Measurements from ENCODE around the gene TCF4. TPM values are rescaled to one million over a fixed set of nuclear protein-coding genes. Genes with fewer than 3 reads are reported as not detected.

Gene TCF4
- polyA plus RNA-seq, 1 of the 3 experiments (the other 2 are of a cell fraction), result 39.1 TPM

GRCh38 chr18:55416791-55417190 lies 171.2 kb downstream of the TCF4 start:
- peak; percentile 42 for DNase-seq
- 26% methylated on average over 6 of the region's 6 CpGs for WGBS (ENCODE audit: low lambda C conversion rate)
- peaks cover 12% of the 10 kb centered on the region for H3F3A ChIP-seq (replicated peaks; ENCODE audit: insufficient read depth)
- ChIA-PET CTCF (interaction anchor here (0.6 to 4.0 kb wide), 19 partner anchors 11 to 1158 kb away, joined by 3 to 30 read pairs (median 6); no protein-coding TSS in a partner anchor), POLR2A (interaction anchor here (0.6 to 1.0 kb wide), 4 partner anchors 95 to 363 kb away, joined by 3 to 4 read pairs (median 4); no protein-coding TSS in a partner anchor)
- peaks cover 38 to 49% of the 10 kb centered on the region in 2 experiments; a peak in 3 of 4 replicates for H3K4me1 ChIP-seq (ENCODE audit: control insufficient read depth in 1 of 2, insufficient read depth in 2 of 2, low read depth in 1 of 2, low read length in 1 of 2)
- H3K4me2 ChIP-seq, result peak overlapping the region; percentile 32; the same call in 1 of the 2 replicates
- no peaks in the 10 kb centered on the region for H3K36me3 ChIP-seq (replicated peaks in 1 of 2; ENCODE audit: control insufficient read depth in 1 of 2, insufficient read depth in 2 of 2, low read length in 1 of 2)
- peak overlapping the region; percentile 40 to 87; a peak in 3 of 4 replicates for H3K27ac ChIP-seq (ENCODE audit: low read depth in 2 of 2, low read length in 1 of 2)
- H2AFZ ChIP-seq (ENCODE audit: low read depth), result peak overlapping the region; percentile 41; the same call in 1 of the 2 replicates
- no peak overlapping the region for H3K4me3 ChIP-seq (ENCODE audit: low read depth in 2 of 2, low read length in 1 of 2)
- H3K9me3 ChIP-seq, result no peaks in the 10 kb centered on the region
- no peak overlapping the region for H3K9ac ChIP-seq
- no peaks in the 10 kb centered on the region for H4K20me1 ChIP-seq (ENCODE audit: insufficient read depth)
- H3K79me2 ChIP-seq (ENCODE audit: insufficient read depth), result peaks cover 88% of the 10 kb centered on the region
- no peaks in the 10 kb centered on the region for H3K9me2 ChIP-seq
- no peaks in the 10 kb centered on the region for H3K27me3 ChIP-seq (ENCODE audit: insufficient read depth)
- TF ChIP-seq IRF3 (IDR thresholded peaks at IDR 0.05; ENCODE audit: low read depth, low read length) (no peak), CTCF (IDR thresholded peaks at IDR 0.05) (no peak), POLR2AphosphoS5 (IDR thresholded peaks at IDR 0.05; ENCODE audit: low read depth, low read length) (no peak; the same call in 1 of the 2 replicates), REST (IDR thresholded peaks at IDR 0.05; ENCODE audit: low read depth, low read length) (no peak), ZBTB33 (IDR thresholded peaks at IDR 0.05; ENCODE audit: borderline replicate concordance, low read depth) (no peak), ELF1 (IDR thresholded peaks at IDR 0.05) (no peak), MXI1 (IDR thresholded peaks at IDR 0.05; ENCODE audit: low read depth, low read length) (peak; percentile 66), RFX5 (IDR thresholded peaks at IDR 0.05; ENCODE audit: low read length) (no peak; the same call in 1 of the 2 replicates), USF1 (IDR thresholded peaks at IDR 0.05; ENCODE audit: borderline replicate concordance, low read depth) (no peak), TAF1 (IDR thresholded peaks at IDR 0.05; ENCODE audit: borderline replicate concordance, low read depth, low read length) (no peak), GATA2 (CRISPR knock-in tag; IDR thresholded peaks at IDR 0.05) (no peak), FOXJ3 (CRISPR knock-in tag; IDR thresholded peaks at IDR 0.05) (no peak), YY1 (IDR thresholded peaks at IDR 0.05; ENCODE audit: low read depth) (no peak), TCF12 (IDR thresholded peaks at IDR 0.05) (peak; percentile 39), SIN3A (IDR thresholded peaks at IDR 0.05; ENCODE audit: borderline replicate concordance, low read depth, low read length) (no peak), EZH2phosphoT487 (IDR thresholded peaks at IDR 0.05; ENCODE audit: borderline replicate concordance, low read depth) (no peak), PBX3 (IDR thresholded peaks at IDR 0.05) (peak; percentile 61), RXRA (IDR thresholded peaks at IDR 0.05; ENCODE audit: borderline replicate concordance, low read depth) (no peak), NFIC (IDR thresholded peaks at IDR 0.05; ENCODE audit: borderline replicate concordance) (no peak), MAX (IDR thresholded peaks at IDR 0.05; ENCODE audit: low read depth) (no peak), FOSL2 (IDR thresholded peaks at IDR 0.05; ENCODE audit: borderline replicate concordance, low read depth) (no peak), FOXM1 (IDR thresholded peaks at IDR 0.05; ENCODE audit: low read depth) (no peak), RAD21 (IDR thresholded peaks at IDR 0.05; ENCODE audit: low read length) (peak; percentile 28)
